ENCODE results near the gene VPS41. TPM values are rescaled to one million over a fixed set of nuclear protein-coding genes. Genes with fewer than 3 reads are reported as not detected.

Gene VPS41
- total and polyA plus RNA-seq, 12 donors: 12.7 to 133 (median 59.8) TPM

DNA sequence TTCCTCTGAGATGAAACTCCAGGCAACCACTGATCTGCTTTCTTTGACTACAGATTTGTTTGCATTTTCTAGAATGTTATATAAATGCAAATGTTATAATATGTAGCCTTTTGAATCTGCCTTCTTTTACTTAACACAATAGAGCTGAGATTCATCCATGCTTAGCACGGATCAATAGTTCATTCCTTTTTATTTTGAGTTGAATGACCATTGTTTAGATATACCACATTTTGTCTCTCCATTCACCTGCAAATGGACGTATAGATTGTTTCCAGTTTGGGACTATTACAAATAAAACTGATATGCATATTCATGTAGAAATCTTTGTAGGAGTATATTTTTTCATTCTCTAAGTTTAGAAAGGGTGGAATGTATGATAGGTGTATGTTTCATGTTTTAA lies 57.7 kb downstream of the VPS41 start:
- no peaks in the 10 kb centered on the region for H3K4me1 ChIP-seq (replicated peaks in 1 of 2)
- intact Hi-C loops (cut with DNase I): no loop called here
- H3K9me3 ChIP-seq (replicated peaks in 1 of 3): no peaks in the 10 kb centered on the region
- no peak overlapping the region for H3K27ac ChIP-seq
- H3K36me3 ChIP-seq (replicated peaks in 1 of 2): no peaks in the 10 kb centered on the region
- no peak for DNase-seq
- H3K4me3 ChIP-seq: no peak overlapping the region
- WGBS, 4 donors: 85 to 97% (median 91%) methylated on average over 2 of the region's 2 CpGs
- H3K27me3 ChIP-seq: no peaks in the 10 kb centered on the region
- TF ChIP-seq POLR2A (IDR thresholded peaks at IDR 0.05): no peak
- TF ChIP-seq, protein P1, sequence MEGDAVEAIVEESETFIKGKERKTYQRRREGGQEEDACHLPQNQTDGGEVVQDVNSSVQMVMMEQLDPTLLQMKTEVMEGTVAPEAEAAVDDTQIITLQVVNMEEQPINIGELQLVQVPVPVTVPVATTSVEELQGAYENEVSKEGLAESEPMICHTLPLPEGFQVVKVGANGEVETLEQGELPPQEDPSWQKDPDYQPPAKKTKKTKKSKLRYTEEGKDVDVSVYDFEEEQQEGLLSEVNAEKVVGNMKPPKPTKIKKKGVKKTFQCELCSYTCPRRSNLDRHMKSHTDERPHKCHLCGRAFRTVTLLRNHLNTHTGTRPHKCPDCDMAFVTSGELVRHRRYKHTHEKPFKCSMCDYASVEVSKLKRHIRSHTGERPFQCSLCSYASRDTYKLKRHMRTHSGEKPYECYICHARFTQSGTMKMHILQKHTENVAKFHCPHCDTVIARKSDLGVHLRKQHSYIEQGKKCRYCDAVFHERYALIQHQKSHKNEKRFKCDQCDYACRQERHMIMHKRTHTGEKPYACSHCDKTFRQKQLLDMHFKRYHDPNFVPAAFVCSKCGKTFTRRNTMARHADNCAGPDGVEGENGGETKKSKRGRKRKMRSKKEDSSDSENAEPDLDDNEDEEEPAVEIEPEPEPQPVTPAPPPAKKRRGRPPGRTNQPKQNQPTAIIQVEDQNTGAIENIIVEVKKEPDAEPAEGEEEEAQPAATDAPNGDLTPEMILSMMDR (IDR thresholded peaks at IDR 0.05): no peak

DNA sequence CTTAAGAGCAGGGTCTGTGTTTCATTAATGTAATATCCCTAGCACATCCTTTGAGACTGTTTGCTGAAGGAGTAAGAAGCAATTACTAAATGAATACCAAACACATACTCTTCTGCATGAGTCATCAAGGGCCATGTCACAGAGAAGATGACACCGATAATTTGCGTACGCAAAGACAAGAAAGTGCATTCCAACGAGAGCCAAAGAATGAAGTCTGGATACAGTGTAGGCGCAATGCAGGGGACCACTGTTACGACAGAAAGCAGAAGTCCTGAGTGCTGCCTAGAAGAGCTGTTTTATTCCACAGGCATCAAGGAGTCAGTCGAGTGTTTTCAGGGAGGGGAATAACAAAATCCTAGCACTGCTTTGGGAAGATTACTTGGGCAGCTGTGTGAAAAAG lies 62.7 kb downstream of the VPS41 start:
- intact Hi-C loops (cut with DNase I): no loop called here
- no peak for TF ChIP-seq POLR2A (IDR thresholded peaks at IDR 0.05)
- TF ChIP-seq, protein P1 (IDR thresholded peaks at IDR 0.05): no peak

DNA sequence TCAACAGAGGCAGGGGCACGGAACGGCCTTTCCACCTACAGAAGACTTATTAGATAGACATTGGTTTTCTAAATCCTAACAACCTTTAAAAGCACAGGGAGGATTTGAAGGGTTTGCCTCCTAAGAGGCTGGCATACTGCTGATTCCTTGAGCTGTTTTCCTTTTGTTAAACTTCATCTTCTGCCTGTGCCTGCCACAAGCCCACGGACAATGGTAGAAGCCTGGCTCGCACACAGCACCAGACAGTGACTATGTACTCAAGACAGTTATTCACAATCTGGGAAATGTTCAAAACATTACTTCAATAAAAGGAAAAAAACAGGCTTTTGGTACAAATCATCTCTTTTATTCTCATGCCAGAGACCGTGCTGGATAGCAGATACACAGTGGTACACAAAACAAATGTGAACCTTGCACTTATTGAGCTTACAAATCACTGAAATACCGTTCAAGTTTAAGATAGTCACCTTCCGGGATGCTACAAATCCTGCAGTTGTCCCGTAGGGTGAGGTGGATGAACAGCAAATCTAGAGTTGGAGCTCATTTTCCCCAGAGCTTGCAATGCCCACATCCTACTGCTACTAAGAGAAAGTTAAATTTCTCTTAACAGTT lies 63.9 kb downstream of the VPS41 start:
- H3K4me3 ChIP-seq: no peak overlapping the region
- no peaks in the 10 kb centered on the region for H3K4me1 ChIP-seq (replicated peaks in 1 of 2)
- TF ChIP-seq, protein P1 (IDR thresholded peaks at IDR 0.05): no peak
- TF ChIP-seq POLR2A (IDR thresholded peaks at IDR 0.05): no peak
- H3K9me3 ChIP-seq (replicated peaks in 1 of 3): no peaks in the 10 kb centered on the region
- no peaks in the 10 kb centered on the region for H3K36me3 ChIP-seq (replicated peaks in 1 of 2)
- WGBS, 4 donors: 91 to 97% (median 94%) methylated on average over 8 of the region's 8 CpGs
- no peak overlapping the region for H3K27ac ChIP-seq
- no peaks in the 10 kb centered on the region for H3K27me3 ChIP-seq
- DNase-seq: no peak
- intact Hi-C loops (cut with DNase I): no loop called here

More for the DNA sequence above, 62.7 kb downstream of the VPS41 start:
- no peak for DNase-seq
- H3K27ac ChIP-seq: no peak overlapping the region
- 81 to 93% (median 90%) methylated on average over 7 of the region's 7 CpGs for WGBS, 4 donors
- no peak overlapping the region for H3K4me3 ChIP-seq
- no peaks in the 10 kb centered on the region for H3K4me1 ChIP-seq (replicated peaks in 1 of 2)
- H3K9me3 ChIP-seq (replicated peaks in 1 of 3): no peaks in the 10 kb centered on the region
- H3K27me3 ChIP-seq: no peaks in the 10 kb centered on the region
- no peaks in the 10 kb centered on the region for H3K36me3 ChIP-seq (replicated peaks in 1 of 2)

DNA sequence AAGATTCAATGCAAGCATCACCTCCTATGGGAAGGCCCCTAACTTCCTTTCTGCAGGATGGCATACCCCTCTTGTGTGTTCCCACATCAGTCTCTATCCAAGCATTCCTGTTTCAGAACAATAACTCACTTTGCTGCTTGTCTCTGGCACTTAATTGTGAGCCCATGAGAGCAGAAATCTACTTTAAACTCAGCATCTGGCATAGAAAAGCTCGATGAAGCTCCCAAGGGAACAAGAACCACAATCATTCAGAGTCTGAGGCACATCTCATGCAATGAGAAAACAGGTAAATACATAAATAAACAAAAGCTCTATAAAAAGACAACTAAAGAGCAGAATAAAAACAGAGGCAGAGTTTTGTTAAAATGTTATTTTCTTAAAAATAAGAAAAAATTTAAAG lies 66.2 kb downstream of the VPS41 start:
- DNase-seq: no peak
- intact Hi-C loops (cut with DNase I): no loop called here
- TF ChIP-seq, protein P1 (IDR thresholded peaks at IDR 0.05): no peak
- no peak for TF ChIP-seq POLR2A (IDR thresholded peaks at IDR 0.05)
- Histone ChIP-seq H3K4me1 (replicated peaks in 1 of 2) (no peaks in the 10 kb centered on the region), H3K36me3 (replicated peaks in 1 of 2) (no peaks in the 10 kb centered on the region), H3K4me3 (no peak overlapping the region), H3K9me3 (replicated peaks in 1 of 3) (no peaks in the 10 kb centered on the region), H3K27ac (no peak overlapping the region), H3K27me3 (no peaks in the 10 kb centered on the region)
- WGBS, 4 donors: 71 to 89% (median 81%) methylated on average over 1 of the region's 1 CpG
